DMS79 (cell line): Measurements from ENCODE around the gene RAD51B.
"Not testable (repeated sequence)": the region's sequence is repeated elsewhere in the genome, so short reads cannot be mapped to it uniquely, and the experiment has no call there.

ENCODE experiments used
- DNase-seq: peaks from one replicate; lab custom pipeline; 2025; lab: John Stamatoyannopoulos, UW

The RAD51B gene

GRCh38 chr14:68250927-68251768 is 431.6 kb downstream of the RAD51B start:
- peak; percentile 89 for DNase-seq

- DNase-seq = no peak
Measured at GRCh38 chr14:68251769-68252100, 432.2 kb downstream of the RAD51B start.

- DNase-seq = no peak
Measured at GRCh38 chr14:68253160-68253780, 433.7 kb downstream of the RAD51B start.

- DNase-seq = no peak
Measured at GRCh38 chr14:68253878-68254528, 434.4 kb downstream of the RAD51B start.

GRCh38 chr14:68254669-68255527 is 435.3 kb downstream of the RAD51B start:
- no peak for DNase-seq

- DNase-seq = no peak
Measured at GRCh38 chr14:68255693-68256178, 436.2 kb downstream of the RAD51B start.

- DNase-seq = no peak
Measured at GRCh38 chr14:68257969-68258368, 438.4 kb downstream of the RAD51B start.

- not testable (repeated sequence) for DNase-seq
Measured at GRCh38 chr14:68258995-68259394, 439.4 kb downstream of the RAD51B start.

GRCh38 chr14:68260121-68260520 is 440.5 kb downstream of the RAD51B start:
- no peak for DNase-seq

GRCh38 chr14:68261092-68261842 is 441.7 kb downstream of the RAD51B start:
- DNase-seq = no peak

- no peak for DNase-seq
Measured at GRCh38 chr14:68262567-68262966, 443.0 kb downstream of the RAD51B start.

- DNase-seq = no peak
Measured at GRCh38 chr14:68263563-68264259, 444.1 kb downstream of the RAD51B start.

GRCh38 chr14:68264260-68264569 is 444.6 kb downstream of the RAD51B start:
- no peak for DNase-seq

GRCh38 chr14:68266998-68267397 is 447.4 kb downstream of the RAD51B start:
- DNase-seq = no peak

- DNase-seq = no peak
Measured at GRCh38 chr14:68268197-68268596, 448.6 kb downstream of the RAD51B start.

- DNase-seq = no peak
Measured at GRCh38 chr14:68268719-68269118, 449.1 kb downstream of the RAD51B start.

GRCh38 chr14:68269136-68269927 is 449.8 kb downstream of the RAD51B start:
- no peak for DNase-seq

- no peak for DNase-seq
Measured at GRCh38 chr14:68270342-68270741, 450.8 kb downstream of the RAD51B start.

- no peak for DNase-seq
Measured at GRCh38 chr14:68271913-68272391, 452.4 kb downstream of the RAD51B start.

GRCh38 chr14:68273413-68273812 is 453.8 kb downstream of the RAD51B start:
- DNase-seq = no peak
